ENCODE measurements around the gene AFG3L2.
A peak's percentile ranks its signal among the peaks of the same experiment; 100 is the strongest.

Gene AFG3L2

DNA sequence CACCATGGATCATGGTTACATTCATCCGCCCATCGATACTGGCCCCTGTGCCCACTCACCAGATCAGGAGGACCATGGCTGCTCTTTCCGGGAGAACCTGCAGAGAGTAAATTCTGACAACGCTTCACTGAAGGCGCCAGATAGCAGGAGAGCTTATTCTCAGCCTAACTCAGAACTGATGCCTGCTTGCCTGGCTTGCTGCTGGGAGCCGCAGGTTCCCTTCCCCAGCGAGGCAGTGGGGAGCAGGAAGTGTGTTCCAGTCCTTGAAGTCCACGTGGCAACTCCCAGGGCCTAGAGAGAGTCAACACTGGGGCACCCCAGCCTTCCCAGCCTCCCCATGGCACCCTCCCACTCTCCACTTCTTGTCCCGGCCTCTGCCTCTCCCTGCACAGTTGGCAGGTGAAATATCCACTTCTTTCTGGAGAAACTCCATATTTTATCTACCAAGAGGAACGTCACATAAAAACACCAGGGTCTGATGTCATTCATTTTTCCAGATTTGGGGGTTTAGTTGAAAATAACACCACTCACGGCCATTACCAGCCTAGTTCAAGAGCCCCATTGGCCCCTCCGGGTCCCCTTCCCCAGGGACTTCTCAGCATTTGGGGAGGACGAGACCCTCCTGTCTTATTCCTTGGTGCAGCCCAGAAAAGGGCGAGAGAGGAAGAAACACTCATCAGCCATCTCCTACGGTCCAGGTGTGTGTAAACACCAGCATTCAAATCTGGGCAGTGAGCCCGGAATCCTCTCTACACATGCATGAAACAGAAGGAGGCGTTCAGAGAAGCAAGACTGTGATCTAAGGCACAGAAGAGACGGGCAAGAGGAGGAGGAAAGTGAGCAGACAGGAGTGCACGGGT lies 72.4 kb downstream of the AFG3L2 start:
- peak; percentile 47 for DNase-seq (ENCODE audit: low spot score)

DNA sequence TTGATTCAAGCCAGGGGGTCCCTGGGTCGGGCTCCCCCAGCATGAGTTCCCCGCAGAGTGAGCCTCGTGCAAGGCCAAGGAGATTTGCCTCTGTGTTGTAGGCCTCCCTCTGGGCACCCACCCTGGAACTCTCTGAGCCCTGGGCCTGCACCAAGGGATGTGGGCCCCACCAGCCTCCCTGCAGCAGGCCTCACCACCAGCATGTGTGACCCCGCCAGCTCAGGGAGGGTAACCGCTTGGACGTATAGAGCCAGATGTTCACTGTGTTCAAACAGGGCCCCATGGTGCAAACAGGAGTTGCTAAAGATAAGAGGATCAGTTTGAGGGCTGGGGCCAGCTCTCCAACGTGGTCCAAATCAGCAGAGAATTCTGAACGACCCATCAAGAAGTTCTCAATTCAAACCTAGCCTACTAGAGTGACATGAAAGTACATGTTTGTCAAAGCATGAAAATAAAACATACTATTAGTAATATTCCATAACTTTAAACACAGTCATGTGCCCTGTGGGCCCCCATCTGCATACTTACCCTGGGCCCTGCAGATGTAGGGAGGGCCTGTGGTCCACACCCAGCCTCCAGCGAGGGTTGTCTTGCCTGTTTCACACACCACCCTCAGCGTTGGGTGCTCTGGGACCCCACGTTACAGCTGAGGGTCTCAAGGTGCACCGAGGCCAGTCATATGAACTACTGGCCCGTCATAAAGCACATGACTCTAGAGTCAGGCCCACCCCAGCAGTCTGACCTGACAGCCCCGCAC lies 74.5 kb downstream of the AFG3L2 start:
- DNase-seq (ENCODE audit: low spot score) = no peak

DNA sequence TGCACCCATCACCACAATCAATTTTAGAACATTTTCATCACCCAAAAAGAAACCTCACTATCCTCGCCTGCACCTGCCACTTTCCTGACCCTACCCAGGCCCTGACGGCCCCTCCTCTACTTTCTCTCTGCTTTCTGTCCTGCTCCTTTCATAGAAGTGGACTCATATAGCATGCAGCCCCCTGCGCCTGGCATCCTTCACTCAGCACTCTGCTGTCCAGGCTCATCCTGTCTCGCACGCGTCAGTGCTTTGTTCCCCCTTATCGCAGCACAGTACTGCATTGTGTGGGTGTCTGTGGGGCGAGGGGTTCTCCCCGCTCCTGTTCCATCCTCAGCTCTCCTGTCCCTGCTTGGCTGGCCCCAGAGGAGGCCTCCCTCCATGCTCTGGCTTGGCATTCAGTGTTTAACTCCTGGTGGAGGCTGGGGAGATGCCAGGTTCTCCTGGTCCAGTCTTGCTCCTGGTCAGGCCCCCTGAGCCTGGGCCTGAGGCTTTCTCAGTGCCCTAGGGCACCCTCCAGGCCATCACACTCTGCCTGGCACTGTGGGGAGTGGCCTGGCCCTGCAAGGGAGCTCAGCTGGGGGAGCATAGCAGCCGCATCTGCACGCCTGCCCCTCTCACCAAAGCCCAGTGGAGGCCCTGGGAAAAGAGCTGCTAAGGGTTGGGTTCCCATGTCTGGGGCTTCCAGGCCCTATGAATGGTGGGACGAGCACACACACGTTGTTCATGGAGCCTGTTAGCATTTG lies 75.6 kb downstream of the AFG3L2 start:
- DNase-seq (ENCODE audit: low spot score) = no peak

DNA sequence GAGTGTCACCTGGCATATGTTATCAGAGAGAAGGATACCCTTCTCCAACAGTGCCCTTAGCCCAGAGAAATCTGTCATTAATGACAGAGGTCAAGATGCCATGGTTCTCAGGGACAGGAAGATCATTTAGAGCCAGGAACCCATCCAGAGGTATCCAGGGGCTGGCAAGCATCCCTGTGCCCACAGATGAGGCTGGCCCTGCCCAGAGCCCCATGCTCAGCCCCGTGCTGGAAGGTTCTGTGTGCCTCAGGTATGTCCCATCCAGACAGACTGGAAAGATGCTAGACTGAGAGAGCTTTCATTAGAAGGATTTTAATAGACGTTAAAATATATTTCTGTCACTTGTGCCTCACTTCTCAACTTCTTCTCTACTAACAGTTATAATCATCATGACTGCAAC lies 77.2 kb downstream of the AFG3L2 start:
- no peak for DNase-seq (ENCODE audit: low spot score)

DNA sequence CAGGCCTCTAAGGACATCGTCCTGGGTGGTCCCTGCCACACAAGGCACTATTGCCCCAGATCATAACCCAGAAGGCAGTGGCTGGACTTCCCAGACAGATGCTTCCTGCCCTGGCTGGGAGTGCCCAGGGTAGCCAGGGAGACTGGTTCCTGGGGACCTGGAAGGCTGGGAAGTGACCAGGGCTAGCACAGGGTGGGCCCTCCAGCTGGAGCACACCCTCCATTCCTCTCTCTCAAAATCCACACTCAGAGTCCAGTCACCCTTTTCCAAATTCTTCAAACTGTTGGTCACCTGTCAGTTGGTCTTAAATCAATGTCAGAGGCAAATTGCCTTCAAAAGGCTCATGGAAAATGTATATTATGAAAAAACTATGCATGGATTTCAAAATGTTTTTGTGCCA lies 80.6 kb downstream of the AFG3L2 start:
- DNase-seq (ENCODE audit: low spot score) = no peak

DNA sequence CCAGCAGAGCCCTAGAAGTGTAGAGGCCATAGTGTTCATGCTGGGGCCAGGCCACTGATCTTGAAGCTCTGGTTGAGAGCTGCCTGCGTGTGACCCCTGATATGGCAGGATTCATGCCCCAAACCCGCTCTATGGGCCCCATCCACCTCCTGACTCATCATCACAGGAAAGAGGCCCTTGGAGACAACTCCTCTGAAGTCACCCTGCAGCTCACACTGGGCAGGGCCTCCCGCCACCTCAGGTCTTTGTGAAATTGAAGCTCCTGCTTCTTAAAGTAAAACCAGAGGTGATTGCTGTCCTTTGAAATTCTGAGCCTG lies 81.0 kb downstream of the AFG3L2 start:
- DNase-seq (ENCODE audit: low spot score) = peak; percentile 22

DNA sequence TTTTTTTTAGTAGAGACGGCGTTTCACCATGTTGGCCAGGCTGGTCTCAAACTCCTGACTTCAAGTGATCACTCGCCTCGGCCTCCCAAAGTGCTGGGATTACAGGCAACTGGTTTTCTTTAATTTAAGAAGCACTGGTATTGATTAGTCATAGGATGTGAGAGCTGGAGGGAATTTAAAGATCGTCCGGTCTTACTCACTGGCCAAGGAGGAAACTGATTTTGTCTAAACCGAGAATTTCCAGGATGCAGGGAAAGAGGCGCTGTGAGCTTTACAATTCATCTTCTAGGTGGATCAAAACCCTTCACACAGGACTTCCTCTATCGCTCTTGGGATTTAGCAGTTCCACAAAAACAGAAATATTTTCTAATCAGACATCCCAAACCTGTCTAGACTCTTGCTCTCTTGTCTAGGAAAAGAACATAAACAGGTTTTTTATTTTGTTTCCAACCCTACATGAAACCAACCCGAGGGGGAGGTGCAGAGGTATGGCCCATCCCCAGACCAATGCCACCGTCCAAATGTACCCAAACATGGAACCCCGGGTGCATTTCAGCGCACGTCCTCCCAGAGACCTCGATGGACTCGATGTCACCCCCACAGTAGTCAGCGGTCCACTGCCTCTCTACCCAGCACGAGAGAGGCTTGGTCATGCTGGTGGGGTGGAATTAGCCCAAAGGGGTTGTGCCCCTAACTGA lies 81.5 kb downstream of the AFG3L2 start:
- no peak for DNase-seq (ENCODE audit: low spot score)

DNA sequence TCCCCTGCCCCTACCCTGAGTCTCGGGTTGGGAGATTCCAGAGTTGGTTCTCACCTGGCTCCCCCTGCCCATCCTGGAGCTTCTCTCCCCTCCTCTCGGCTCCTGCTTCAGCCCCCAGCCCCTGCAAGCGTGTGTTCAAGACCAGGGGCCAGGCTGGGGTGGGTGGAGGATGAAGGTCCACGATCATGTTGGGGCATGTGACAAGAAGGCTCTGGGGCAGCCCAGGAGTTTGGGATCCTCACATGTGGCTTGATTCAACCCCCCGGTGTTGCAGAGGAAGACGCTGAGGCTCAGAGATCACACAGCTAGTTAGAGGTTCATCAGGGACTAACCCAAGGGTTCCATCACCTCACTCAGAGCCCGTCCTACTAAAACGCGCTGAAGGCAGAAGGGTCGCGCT lies 83.2 kb downstream of the AFG3L2 start:
- DNase-seq (ENCODE audit: low spot score) = no peak

DNA sequence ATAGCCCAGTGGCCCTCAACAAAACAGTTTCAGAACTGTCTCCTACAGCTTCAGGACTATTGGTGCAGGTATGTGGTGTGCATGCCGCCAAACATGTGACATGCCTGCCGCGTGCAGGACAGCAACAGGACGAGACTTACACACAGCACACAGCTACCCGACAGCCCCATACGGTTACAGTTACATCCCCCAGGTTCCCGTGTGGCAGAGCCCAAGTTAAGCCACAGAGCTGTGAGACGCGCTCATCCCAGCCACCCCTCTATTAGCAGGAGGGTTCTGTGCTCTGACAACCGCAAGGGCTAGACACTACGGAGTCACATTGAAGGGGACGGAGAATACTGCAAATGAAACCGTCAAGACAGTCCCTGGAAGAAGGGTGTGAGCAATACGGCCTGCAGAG lies 85.3 kb downstream of the AFG3L2 start:
- DNase-seq (ENCODE audit: low spot score) = no peak

DNA sequence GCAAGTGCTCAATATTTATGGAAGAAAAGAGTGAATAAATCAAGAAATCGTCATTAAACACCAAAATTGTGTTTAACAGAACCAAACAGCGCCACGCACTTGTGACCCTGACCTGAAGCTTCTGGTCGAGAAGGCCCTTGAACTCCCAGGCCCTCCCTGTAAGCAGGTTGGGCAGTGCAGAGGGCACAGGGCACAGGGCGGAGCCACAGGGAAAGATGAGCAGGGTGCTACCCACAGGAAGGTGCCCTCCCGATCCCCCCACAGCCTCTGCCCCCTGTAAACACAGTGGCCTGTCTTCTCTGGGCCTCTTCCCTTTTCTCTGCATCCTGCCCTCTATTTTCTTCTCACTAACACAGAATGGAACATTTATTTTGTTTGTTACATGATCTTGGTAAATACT lies 85.9 kb downstream of the AFG3L2 start:
- DNase-seq (ENCODE audit: low spot score) = no peak

DNA sequence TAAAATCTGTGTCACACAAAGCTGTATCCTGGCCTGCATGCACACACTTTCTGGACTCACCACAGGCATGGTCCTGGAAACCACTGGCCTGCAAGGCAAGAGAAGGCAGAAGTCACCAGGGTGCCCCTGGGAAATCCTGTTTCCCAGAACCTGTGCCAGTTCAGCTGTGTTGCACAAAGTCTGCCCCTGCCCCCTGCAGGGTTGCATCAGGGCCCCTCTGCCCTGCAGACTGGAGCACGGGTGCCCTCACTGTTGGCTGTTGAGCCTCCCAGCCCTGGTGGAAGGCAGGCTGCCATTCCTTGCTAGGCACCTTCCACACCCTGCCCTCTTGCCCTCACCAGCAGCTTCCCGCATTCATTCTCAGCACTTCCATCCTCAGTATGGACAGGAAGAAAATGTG lies 86.9 kb downstream of the AFG3L2 start:
- no peak for DNase-seq (ENCODE audit: low spot score)

DNA sequence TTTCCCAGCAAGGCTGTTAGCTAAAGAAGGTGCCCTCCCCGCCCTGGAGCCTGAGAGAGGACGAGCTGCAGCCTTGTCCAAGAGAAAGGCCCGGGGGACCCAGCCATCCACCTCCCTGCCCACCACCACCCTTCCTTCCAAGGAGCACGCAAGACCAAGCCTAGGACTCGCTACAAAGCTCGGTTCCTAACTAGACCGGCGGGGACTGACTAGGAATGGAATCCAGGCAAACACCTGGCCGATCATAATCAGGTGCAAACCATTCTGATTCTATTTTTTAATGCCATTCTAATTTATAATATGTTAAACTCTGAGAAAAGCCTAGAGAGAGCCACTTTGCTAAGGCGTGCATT lies 88.6 kb downstream of the AFG3L2 start:
- DNase-seq (ENCODE audit: low spot score) = no peak

DNA sequence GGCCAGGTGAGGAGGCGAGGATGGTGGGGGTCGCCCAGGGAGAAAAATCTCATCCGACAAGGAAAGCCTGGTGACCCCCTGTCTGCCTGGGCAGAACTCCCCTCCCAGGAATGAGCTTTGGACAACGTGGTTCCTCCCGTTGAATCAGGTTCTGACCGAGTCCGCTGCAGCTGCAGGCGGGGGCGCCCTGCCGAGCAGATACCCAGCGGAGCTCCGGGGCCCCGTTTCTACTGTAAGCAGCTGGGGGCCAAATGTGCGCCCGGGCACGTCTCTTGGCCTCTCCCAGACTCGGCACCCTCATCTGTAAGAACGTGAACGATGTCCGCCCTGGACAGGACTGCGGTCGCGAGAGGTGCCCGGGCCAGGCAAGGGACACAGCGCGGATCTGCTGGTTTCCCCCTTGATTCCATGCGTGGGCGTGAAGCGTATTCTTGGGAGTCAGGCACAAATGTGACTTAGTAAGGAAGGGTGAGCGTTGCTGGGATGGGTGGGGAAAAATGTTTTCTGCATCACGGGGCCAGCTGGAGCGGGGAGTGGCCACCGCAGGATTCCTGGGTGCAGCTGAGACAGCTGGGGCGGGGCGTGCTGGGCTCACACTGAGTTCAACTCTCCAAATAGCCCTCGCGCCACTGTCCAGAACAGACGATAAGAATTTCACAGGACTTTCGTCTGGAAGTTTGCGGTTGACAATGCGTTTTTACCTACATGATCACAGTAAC lies 89.2 kb downstream of the AFG3L2 start:
- DNase-seq (ENCODE audit: low spot score) = peak; percentile 92

DNA sequence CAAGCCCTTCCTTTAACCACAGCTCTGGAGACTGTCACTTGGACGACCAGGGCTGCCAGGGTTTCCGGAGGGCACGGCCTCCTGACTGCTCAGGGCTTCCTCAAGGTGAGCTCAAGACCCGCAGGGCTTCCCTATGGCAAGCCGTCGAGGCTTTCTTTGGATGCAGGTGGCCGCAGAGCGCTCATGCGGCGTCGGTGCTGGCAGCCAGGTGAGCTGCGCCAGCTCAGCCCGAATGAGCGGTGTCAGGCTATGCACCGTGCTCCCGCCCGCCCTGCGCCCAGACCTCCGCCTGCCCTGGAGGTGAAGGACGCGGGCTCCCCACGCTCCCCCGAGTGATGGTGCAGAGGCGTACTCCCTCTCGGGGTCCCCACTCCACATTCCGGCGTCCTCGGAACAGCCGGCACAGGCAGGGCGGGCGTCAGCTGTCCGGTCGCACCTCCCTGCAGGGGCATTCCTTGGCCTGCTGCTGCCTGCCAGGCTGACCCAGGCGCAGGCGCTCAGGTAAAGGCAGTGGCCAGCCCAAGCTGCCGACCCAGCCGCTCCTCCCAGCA lies 89.8 kb downstream of the AFG3L2 start:
- peak; percentile 50 for DNase-seq (ENCODE audit: low spot score)

DNA sequence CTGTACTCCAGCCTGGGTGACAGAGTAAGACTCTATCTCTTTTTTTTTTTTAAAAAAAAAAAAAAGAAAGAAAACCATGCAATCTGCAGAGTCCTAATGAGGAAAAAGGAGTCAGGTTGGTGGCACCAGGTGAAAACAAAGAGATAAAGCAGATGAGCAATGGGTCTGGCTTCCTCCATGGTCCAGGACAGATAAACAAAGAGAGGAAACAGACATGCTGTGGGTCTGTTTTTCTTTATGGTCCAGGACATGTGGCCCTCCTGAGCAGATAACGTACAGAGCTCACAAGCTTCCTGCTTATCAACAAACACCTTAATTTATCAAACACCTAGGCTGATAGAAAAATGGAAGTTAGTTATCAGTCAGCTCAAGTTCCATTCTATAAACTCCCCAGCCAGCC lies 93.4 kb downstream of the AFG3L2 start:
- DNase-seq (ENCODE audit: low spot score) = no peak

DNA sequence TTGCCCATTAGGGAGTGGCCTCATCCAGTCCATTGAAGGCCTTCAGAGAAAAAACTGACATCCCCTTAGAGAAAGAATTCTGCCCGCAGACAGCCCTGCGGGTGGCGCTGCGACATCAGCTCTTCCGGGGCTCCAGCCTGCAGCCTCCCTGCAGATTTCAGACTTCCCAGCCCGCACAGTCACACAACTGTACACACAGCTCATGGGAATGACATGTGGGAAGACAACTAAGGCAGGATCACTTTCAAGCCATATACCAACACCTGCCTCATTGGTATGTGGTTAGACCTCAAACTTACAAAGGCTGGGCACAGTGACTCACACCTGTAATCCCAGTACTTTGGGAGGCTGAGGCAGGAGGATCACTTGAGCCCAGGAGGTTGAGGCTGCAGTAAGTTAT lies 93.8 kb downstream of the AFG3L2 start:
- peak; percentile 80 for DNase-seq (ENCODE audit: low spot score)

DNA sequence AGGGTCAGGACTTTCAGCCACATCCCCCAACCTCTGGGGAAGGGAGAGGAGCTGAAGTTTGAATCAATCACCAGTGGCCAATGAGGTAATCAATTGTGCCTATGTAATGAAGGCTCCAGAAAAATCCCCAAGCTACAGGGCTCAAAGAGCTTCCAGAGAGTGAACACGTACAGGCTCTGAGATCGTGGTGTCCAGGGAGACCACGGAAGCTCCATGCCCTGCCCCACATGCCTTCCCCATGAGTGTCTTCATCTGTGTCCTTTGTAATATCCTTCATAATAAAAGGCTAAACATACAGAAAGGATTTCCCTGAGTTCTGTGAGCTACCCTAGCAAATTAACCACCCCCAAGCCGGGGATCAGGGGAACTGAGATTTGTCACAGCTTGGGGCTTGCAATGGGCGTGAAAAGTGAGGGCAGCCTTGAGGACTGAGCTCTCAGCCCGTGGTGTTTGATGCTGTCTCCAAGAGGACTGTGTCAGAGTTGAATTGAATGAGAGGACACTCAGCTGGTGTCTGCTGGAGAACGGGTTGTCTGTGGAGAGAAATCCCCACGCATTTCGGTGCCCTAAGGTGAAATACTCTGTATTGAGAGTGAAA lies 94.5 kb downstream of the AFG3L2 start:
- peak; percentile 83 for DNase-seq (ENCODE audit: low spot score)

DNA sequence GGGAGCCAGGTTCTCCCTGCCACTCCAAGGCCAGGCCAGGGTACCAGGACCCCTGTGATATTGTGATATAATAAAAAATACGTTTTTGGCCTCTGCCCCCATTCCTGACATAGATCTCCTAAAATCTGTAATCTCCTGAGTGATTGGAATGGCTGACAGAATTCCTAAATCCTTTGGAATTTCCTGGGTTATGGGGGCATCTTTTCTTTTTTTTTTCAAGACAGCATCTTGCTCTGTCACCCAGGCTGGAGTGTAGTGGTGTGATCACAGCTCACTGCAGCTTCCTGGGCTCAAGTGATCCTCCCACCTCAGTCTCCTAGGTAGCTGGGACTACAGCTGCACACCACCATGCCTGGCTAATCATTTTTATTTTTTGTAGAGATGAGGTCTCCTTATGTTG lies 95.2 kb downstream of the AFG3L2 start:
- DNase-seq (ENCODE audit: low spot score) = peak; percentile 19

DNA sequence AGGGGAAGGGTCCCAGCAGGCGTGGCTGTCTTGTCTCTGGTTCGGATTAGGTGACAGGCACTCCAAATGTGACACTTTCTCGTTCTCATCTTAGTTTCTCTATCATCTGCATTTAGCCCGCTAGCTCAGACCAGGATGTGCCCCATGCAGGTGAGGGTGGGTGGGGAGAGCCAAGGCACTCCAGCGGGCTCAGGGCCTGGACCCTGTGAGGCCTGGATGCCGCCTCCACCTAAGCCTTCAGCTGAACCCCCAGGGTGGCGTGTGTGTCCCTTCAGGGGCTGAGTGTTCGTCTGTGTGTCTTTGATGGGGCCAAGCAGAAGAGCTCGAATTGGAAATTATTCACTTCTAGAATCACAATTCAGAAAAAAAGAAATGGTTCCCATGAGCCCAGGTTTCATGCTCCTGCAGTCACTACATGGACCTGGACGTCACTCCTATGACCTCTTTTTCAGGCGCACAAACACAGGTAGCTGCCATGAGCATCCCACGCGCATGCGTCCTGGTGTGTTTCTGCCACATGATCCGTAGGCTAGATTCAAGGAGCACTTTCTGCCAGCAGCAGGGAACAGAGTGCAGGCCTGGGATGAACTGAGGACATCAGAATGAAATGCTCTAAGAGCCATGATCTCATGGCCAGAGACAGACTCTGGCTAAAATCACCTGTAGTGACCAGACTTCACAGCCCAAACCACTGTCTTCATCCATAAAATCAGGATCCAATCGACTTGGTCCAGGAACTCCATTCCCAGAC lies 97.1 kb downstream of the AFG3L2 start:
- DNase-seq (ENCODE audit: low spot score) = no peak
